Mesodermal cell (in vitro differentiated cells): ENCODE data around the gene CHMP4B.

Source experiments
- H3K27ac ChIP-seq: 2 replicates; pipeline ENCODE4 v1.7.0; 2013; ENCODE audit warnings: mild to moderate bottlenecking, low read depth, low read length, moderate library complexity; ENCODE audit not compliant: severe bottlenecking
- H3K36me3 ChIP-seq: 2 replicates; pipeline ENCODE4 v1.7.1; 2013; ENCODE audit warnings: mild to moderate bottlenecking, low read length, moderate library complexity; ENCODE audit not compliant: control insufficient read depth, insufficient read depth
- H3K4me1 ChIP-seq: one replicate; pipeline ENCODE4 v1.7.1; 2013; ENCODE audit warnings: mild to moderate bottlenecking, low read length; ENCODE audit not compliant: insufficient read depth, control insufficient read depth, poor library complexity, severe bottlenecking
- H3K4me3 ChIP-seq: 2 replicates; pipeline ENCODE4 v1.7.0; 2013; ENCODE audit warnings: low read length, control low read depth, mild to moderate bottlenecking; ENCODE audit not compliant: insufficient read depth, poor library complexity, severe bottlenecking; ENCODE audit errors: extremely low read depth
- H3K9me3 ChIP-seq: 2 replicates; pipeline ENCODE4 v1.7.1; 2013; ENCODE audit warnings: mild to moderate bottlenecking, low read length, moderate library complexity; ENCODE audit not compliant: control insufficient read depth
- WGBS, 2 experiments: methylation state at CpG; one replicate each; pipeline ENCODE4 v1.1.5; 2013; ENCODE audit warnings: missing lambda C conversion rate in 2 of 2; ENCODE audit not compliant: insufficient coverage in 2 of 2; 5-methylcytosine and 5-hydroxymethylcytosine counted together

Gene CHMP4B

GRCh38 chr20:33839591-33839990, 28.4 kb downstream of the CHMP4B start:
- 97 to 100% methylated on average over 3 of the region's 3 CpGs for WGBS, 2 experiments
- no peak overlapping the region for H3K27ac ChIP-seq
- H3K4me3 ChIP-seq, result no peak overlapping the region
- peaks cover 18% of the 10 kb centered on the region for H3K36me3 ChIP-seq
- H3K4me1 ChIP-seq, result peaks cover 29% of the 10 kb centered on the region
- peaks cover 7% of the 10 kb centered on the region for H3K9me3 ChIP-seq

DNA sequence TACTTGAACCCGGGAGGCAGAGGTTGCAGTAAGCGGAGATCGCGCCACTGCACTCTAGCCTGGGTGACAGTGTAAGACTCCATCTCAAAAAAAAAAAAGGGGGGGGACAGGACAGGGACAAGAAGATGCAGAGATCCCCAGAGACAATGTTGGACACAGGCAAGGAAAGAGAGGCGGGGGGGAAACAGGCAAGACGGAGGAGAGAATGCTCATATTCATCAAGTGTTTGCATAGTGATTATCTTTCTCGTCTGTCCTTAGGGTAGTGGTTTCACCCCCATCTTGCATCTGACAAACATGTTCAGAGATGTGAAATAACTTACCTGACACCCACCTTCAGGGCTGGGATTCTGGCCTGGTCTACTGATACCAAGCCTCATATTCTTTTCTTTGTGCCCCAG, 29.0 kb downstream of the CHMP4B start:
- no peak overlapping the region for H3K27ac ChIP-seq
- H3K9me3 ChIP-seq, result peaks cover 2% of the 10 kb centered on the region
- no peak overlapping the region for H3K4me3 ChIP-seq
- H3K36me3 ChIP-seq, result peaks cover 14% of the 10 kb centered on the region
- peaks cover 29% of the 10 kb centered on the region for H3K4me1 ChIP-seq
- 95 to 98% methylated on average over 5 to 6 of the region's 7 CpGs for WGBS, 2 experiments

DNA sequence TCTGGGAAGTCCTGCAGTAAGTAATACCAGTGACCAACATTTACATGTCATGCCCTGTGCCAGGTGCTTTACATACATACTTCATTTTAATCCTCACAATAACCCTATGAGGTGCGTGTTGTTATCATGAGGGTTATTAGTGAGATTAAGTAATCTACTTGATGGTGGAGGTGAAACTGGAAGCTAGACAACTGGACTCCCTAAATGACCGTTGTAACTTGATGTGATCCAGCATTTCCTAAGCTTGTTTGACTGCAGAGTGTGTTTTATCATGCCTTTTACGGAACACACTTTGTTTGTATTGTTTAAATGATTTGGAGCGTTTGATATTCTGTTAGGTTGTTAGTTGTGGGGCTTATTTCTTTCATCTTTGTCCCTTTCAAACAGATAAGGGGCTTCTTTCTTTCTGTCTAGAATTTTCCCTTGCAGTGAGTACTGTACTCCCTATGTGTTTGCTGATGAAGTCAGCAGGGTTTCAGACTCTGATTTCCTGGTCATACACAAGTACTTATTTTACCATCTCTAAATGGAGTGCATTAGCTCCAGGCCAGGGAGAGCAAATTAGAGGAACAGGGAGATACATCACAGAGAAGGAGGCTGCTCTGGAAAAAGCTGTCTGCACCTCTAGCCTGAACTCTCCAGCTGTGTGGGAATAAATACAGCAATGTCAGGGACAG, 29.7 kb downstream of the CHMP4B start:
- peaks cover 9% of the 10 kb centered on the region for H3K36me3 ChIP-seq
- H3K4me3 ChIP-seq, result no peak overlapping the region
- WGBS, 2 experiments, result 100% methylated on average over 1 of the region's 4 CpGs
- H3K4me1 ChIP-seq, result peaks cover 29% of the 10 kb centered on the region
- H3K9me3 ChIP-seq, result no peaks in the 10 kb centered on the region
- H3K27ac ChIP-seq, result no peak overlapping the region

- Histone ChIP-seq H3K27ac (no peak overlapping the region), H3K4me1 (peaks cover 29% of the 10 kb centered on the region), H3K4me3 (no peak overlapping the region), H3K9me3 (no peaks in the 10 kb centered on the region), H3K36me3 (peaks cover 10% of the 10 kb centered on the region)
- whole genome bisulfite sequencing, 2 experiments, result 89 to 90% methylated on average over 3 to 4 of the region's 4 CpGs
Measured at GRCh38 chr20:33841436-33841799, 30.3 kb downstream of the CHMP4B start.

- Histone ChIP-seq H3K4me1 (peaks cover 26% of the 10 kb centered on the region), H3K4me3 (no peak overlapping the region), H3K27ac (no peak overlapping the region), H3K36me3 (peaks cover 9% of the 10 kb centered on the region), H3K9me3 (no peaks in the 10 kb centered on the region)
- 94 to 100% methylated on average over 2 to 3 of the region's 3 CpGs for WGBS, 2 experiments
Measured at GRCh38 chr20:33842346-33842745, 31.2 kb downstream of the CHMP4B start.

DNA sequence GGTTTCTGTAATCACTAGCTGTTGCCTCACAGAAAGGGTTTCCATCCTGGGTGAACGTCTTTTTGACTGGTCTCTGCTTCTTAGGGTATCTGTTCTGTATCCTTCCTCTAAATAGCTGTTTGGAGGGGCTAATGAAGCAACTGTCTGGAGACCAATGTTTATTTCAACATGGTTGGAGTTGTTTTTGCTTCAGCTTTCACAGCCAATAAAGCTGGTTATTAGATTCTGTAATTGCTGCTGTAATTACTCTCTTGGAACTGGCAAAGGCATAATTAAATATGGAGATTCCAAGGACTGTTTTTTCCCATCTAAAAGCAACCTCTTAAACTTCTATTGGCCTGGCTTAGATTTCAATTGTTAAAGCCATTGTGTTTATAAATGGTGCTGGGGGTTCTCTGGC, 31.9 kb downstream of the CHMP4B start:
- WGBS, 2 experiments, result 63% methylated on average over 1 of the region's 1 CpG; no CpG with 5 or more reads in 1 of the 2 experiments
- H3K4me3 ChIP-seq, result no peak overlapping the region
- no peaks in the 10 kb centered on the region for H3K9me3 ChIP-seq
- H3K36me3 ChIP-seq, result peaks cover 12% of the 10 kb centered on the region
- H3K4me1 ChIP-seq, result peaks cover 26% of the 10 kb centered on the region
- no peak overlapping the region for H3K27ac ChIP-seq

GRCh38 chr20:33843854-33844253, 32.7 kb downstream of the CHMP4B start:
- Histone ChIP-seq H3K27ac (no peak overlapping the region), H3K4me3 (no peak overlapping the region), H3K9me3 (no peaks in the 10 kb centered on the region), H3K4me1 (peaks cover 26% of the 10 kb centered on the region), H3K36me3 (peaks cover 20% of the 10 kb centered on the region)
- 96 to 100% methylated on average over 2 to 3 of the region's 4 CpGs for WGBS, 2 experiments

- WGBS, 2 experiments, result 92% methylated on average over 5 of the region's 6 CpGs
- Histone ChIP-seq H3K4me3 (no peak overlapping the region), H3K27ac (no peak overlapping the region), H3K4me1 (peaks cover 26% of the 10 kb centered on the region), H3K9me3 (no peaks in the 10 kb centered on the region), H3K36me3 (peaks cover 42% of the 10 kb centered on the region)
Measured at GRCh38 chr20:33846291-33846935, 35.3 kb downstream of the CHMP4B start.

GRCh38 chr20:33847006-33847405, 35.9 kb downstream of the CHMP4B start:
- no peaks in the 10 kb centered on the region for H3K9me3 ChIP-seq
- H3K4me1 ChIP-seq, result peaks cover 20% of the 10 kb centered on the region
- H3K4me3 ChIP-seq, result no peak overlapping the region
- no peak overlapping the region for H3K27ac ChIP-seq
- H3K36me3 ChIP-seq, result peaks cover 48% of the 10 kb centered on the region

DNA sequence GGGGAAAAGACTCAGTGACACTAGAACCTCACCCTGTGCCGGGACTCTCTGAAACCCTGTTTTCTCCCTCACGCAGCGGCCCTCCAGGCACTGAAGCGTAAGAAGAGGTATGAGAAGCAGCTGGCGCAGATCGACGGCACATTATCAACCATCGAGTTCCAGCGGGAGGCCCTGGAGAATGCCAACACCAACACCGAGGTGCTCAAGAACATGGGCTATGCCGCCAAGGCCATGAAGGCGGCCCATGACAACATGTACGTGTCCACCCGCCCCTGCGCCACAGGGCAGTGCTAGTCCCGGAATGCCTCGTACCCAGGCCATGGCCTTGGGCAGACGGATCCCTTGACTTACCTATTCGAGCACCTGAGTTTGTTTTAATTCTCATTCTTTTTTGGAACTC, 37.2 kb downstream of the CHMP4B start:
- no peak overlapping the region for H3K4me3 ChIP-seq
- H3K36me3 ChIP-seq, result peaks cover 62% of the 10 kb centered on the region
- no peaks in the 10 kb centered on the region for H3K9me3 ChIP-seq
- 93 to 99% methylated on average over 17 to 19 of the region's 19 CpGs for whole genome bisulfite sequencing, 2 experiments
- peaks cover 7% of the 10 kb centered on the region for H3K4me1 ChIP-seq
- no peak overlapping the region for H3K27ac ChIP-seq

DNA sequence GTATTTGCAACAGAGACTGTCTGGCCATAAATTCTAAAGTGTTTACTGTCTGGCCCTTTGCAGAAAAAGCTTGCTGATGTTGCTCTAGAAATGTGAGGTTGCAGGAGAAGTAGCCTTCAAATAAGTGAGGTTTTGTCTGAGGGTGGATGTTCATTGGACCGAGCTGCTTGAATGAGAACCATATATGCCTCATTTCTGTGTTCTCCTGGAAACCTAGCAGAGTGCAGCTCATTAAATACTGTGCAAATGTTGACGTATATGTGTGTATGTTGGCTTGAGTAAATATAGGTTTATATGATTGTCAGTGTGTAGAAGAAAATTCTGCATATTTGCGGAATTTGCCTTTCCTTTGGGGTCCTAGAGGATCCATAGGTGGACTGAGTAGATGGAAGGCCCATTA, 39.0 kb downstream of the CHMP4B start:
- Histone ChIP-seq H3K4me3 (no peak overlapping the region), H3K36me3 (peaks cover 75% of the 10 kb centered on the region), H3K9me3 (no peaks in the 10 kb centered on the region), H3K27ac (no peak overlapping the region), H3K4me1 (no peaks in the 10 kb centered on the region)
- WGBS, 2 experiments, result 87 to 94% methylated on average over 3 of the region's 3 CpGs
